Measurements from ENCODE around the gene SLC22A31.

SLC22A31 gene

GRCh38 chr16:89152831-89153700 is 47.3 kb downstream of the SLC22A31 start:
- no peak for DNase-seq (ENCODE audit: low read depth in 1 of 2, low spot score in 1 of 2)

- DNase-seq (ENCODE audit: low read depth in 1 of 2, low spot score in 1 of 2): no peak
These were observed 49.4 kb downstream of the SLC22A31 start for GRCh38 chr16:89150981-89151380.

- DNase-seq (ENCODE audit: low read depth in 1 of 2, low spot score in 1 of 2): no peak
These were observed 50.1 kb downstream of the SLC22A31 start for GRCh38 chr16:89150090-89150835.

GRCh38 chr16:89149386-89149785 is 51.0 kb downstream of the SLC22A31 start:
- DNase-seq (ENCODE audit: low read depth in 1 of 2, low spot score in 1 of 2): no peak

GRCh38 chr16:89147085-89147817 is 53.1 kb downstream of the SLC22A31 start:
- DNase-seq (ENCODE audit: low read depth in 1 of 2, low spot score in 1 of 2): no peak

- no peak for DNase-seq (ENCODE audit: low read depth in 1 of 2, low spot score in 1 of 2)
These were observed 53.9 kb downstream of the SLC22A31 start for GRCh38 chr16:89146211-89147005.
